RWPE2 (cell line): Measurements from ENCODE around the gene RFXANK.

Experiments
- ATAC-seq: fragments of 200-7000 bp; cut with Tn5 transposase; 3 replicates; pipeline ENCODE4 v1.9.1; 2021; ENCODE audit warnings: low read depth
- DNase-seq: peaks from one replicate; pipeline ENCODE4 v3.0.0-alpha.2; 2020; ENCODE audit warnings: low spot score
- H3K27ac ChIP-seq: fragments of 450-650 bp; 2 replicates; pipeline ENCODE4 v1.5.1; 2017; ENCODE audit warnings: mild to moderate bottlenecking; ENCODE audit not compliant: poor library complexity, severe bottlenecking
- H3K27me3 ChIP-seq: fragments of 250-450 bp; sonication (Bioruptor Pico); 2 replicates; pipeline ENCODE4 v1.5.1; 2021; ENCODE audit warnings: mild to moderate bottlenecking, moderate library complexity; ENCODE audit not compliant: insufficient read depth, poor library complexity, severe bottlenecking
- H3K36me3 ChIP-seq: fragments of 250-450 bp; sonication (Bioruptor Pico); 2 replicates; pipeline ENCODE4 v1.5.1; 2020; ENCODE audit warnings: low read depth, mild to moderate bottlenecking, moderate library complexity
- H3K4me1 ChIP-seq: fragments of 250-450 bp; sonication (Bioruptor Pico); 2 replicates; pipeline ENCODE4 v1.5.1; 2021; ENCODE audit warnings: mild to moderate bottlenecking, moderate library complexity; ENCODE audit not compliant: insufficient read depth, poor library complexity, severe bottlenecking
- H3K4me3 ChIP-seq: fragments of 250-450 bp; sonication (Bioruptor Pico); 2 replicates; pipeline ENCODE4 v1.5.1; 2021; ENCODE audit warnings: mild to moderate bottlenecking, moderate library complexity; ENCODE audit not compliant: severe bottlenecking
- H3K9me3 ChIP-seq: fragments of 250-450 bp; sonication (Bioruptor Pico); 2 replicates; pipeline ENCODE4 v1.5.1; 2021; ENCODE audit warnings: mild to moderate bottlenecking, moderate library complexity; ENCODE audit not compliant: severe bottlenecking
- CTCF ChIP-seq: fragments of 450-650 bp; IDR thresholded peaks from one replicate; pipeline ENCODE4 v1.5.1; 2017; ENCODE audit warnings: mild to moderate bottlenecking, moderate library complexity; ENCODE audit not compliant: poor library complexity, severe bottlenecking

RFXANK gene

GRCh38 chr19:19212916-19213315, 20.9 kb downstream of the RFXANK start:
- no peak overlapping the region for H3K4me3 ChIP-seq
- no peak for TF ChIP-seq CTCF
- no peaks in the 10 kb centered on the region for H3K4me1 ChIP-seq
- DNase-seq (no peak), ATAC-seq (no peak)
- no peak overlapping the region for H3K27ac ChIP-seq
- no peaks in the 10 kb centered on the region for H3K9me3 ChIP-seq
- no peaks in the 10 kb centered on the region for H3K36me3 ChIP-seq
- H3K27me3 ChIP-seq: peaks cover 25% of the 10 kb centered on the region

GRCh38 chr19:19213426-19214158, 21.5 kb downstream of the RFXANK start:
- Histone ChIP-seq H3K4me3 (no peak overlapping the region), H3K27ac (no peak overlapping the region), H3K36me3 (no peaks in the 10 kb centered on the region), H3K9me3 (no peaks in the 10 kb centered on the region), H3K4me1 (no peaks in the 10 kb centered on the region), H3K27me3 (peaks cover 25% of the 10 kb centered on the region)
- ATAC-seq (no peak), DNase-seq (no peak)
- TF ChIP-seq CTCF: no peak

GRCh38 chr19:19214159-19214490, 22.1 kb downstream of the RFXANK start:
- Histone ChIP-seq H3K27me3 (peaks cover 25% of the 10 kb centered on the region), H3K27ac (no peak overlapping the region), H3K9me3 (no peaks in the 10 kb centered on the region), H3K4me1 (no peaks in the 10 kb centered on the region), H3K36me3 (no peaks in the 10 kb centered on the region), H3K4me3 (no peak overlapping the region)
- DNase-seq (no peak), ATAC-seq (no peak)
- TF ChIP-seq CTCF: no peak

GRCh38 chr19:19214892-19215291, 22.8 kb downstream of the RFXANK start:
- Histone ChIP-seq H3K4me3 (no peak overlapping the region), H3K36me3 (no peaks in the 10 kb centered on the region), H3K27ac (no peak overlapping the region), H3K4me1 (no peaks in the 10 kb centered on the region), H3K9me3 (no peaks in the 10 kb centered on the region), H3K27me3 (peaks cover 25% of the 10 kb centered on the region)
- ATAC-seq (peak; percentile 50; the same call in 1 of the 3 replicates), DNase-seq (no peak)
- no peak for TF ChIP-seq CTCF

GRCh38 chr19:19215792-19216191, 23.7 kb downstream of the RFXANK start:
- Histone ChIP-seq H3K4me3 (no peak overlapping the region), H3K4me1 (no peaks in the 10 kb centered on the region), H3K27ac (no peak overlapping the region), H3K9me3 (no peaks in the 10 kb centered on the region), H3K27me3 (peaks cover 25% of the 10 kb centered on the region), H3K36me3 (no peaks in the 10 kb centered on the region)
- DNase-seq (no peak), ATAC-seq (no peak)
- TF ChIP-seq CTCF: no peak
